ENCODE measurements around the gene SENP5. TPM values are rescaled to one million over a fixed set of nuclear protein-coding genes. Genes with fewer than 3 reads are reported as not detected.
"Not testable (repeated sequence)": the region's sequence is repeated elsewhere in the genome, so short reads cannot be mapped to it uniquely, and the experiment has no call there.

The SENP5 gene
- total RNA-seq, 1 donor from 2014 or later = 46.1 TPM

- H3K4me2 ChIP-seq = no peak overlapping the region
- H3K27ac ChIP-seq = no peak overlapping the region
- no peak overlapping the region for H3K4me3 ChIP-seq
- H3K27ac Mint-ChIP-seq = no peak overlapping the region
- H3K9me3 Mint-ChIP-seq = peaks cover 12% of the 10 kb centered on the region
- no peaks in the 10 kb centered on the region for H3K27me3 Mint-ChIP-seq (ENCODE audit: insufficient read depth, low read depth)
- peaks cover 3% of the 10 kb centered on the region for H3K4me1 Mint-ChIP-seq
- no peaks in the 10 kb centered on the region for H3K36me3 ChIP-seq
- no peaks in the 10 kb centered on the region for H3K9me3 ChIP-seq (ENCODE audit: low read depth)
- DNase-seq (ENCODE audit: low spot score) = no peak
- no peak overlapping the region for H3K4me3 Mint-ChIP-seq
- no peaks in the 10 kb centered on the region for H3F3A ChIP-seq (ENCODE audit: low read depth)
- H4K20me1 ChIP-seq (ENCODE audit: low read depth) = no peaks in the 10 kb centered on the region
- no peaks in the 10 kb centered on the region for H3K27me3 ChIP-seq
- H3K36me3 Mint-ChIP-seq = no peaks in the 10 kb centered on the region
- H3K4me1 ChIP-seq = no peaks in the 10 kb centered on the region
- TF ChIP-seq EZH2 (IDR thresholded peaks at IDR 0.05) (no peak), CTCF (IDR thresholded peaks at IDR 0.05) (no peak), EZH2phosphoT487 (IDR thresholded peaks at IDR 0.05) (no peak)
- no peak overlapping the region for H3K9ac ChIP-seq
- no peak overlapping the region for H2AFZ ChIP-seq (replicated peaks)
- H3K79me2 ChIP-seq (ENCODE audit: low read depth) = no peaks in the 10 kb centered on the region
Measured at GRCh38 chr3:196843435-196844110, 24.1 kb upstream of the SENP5 start.

DNA sequence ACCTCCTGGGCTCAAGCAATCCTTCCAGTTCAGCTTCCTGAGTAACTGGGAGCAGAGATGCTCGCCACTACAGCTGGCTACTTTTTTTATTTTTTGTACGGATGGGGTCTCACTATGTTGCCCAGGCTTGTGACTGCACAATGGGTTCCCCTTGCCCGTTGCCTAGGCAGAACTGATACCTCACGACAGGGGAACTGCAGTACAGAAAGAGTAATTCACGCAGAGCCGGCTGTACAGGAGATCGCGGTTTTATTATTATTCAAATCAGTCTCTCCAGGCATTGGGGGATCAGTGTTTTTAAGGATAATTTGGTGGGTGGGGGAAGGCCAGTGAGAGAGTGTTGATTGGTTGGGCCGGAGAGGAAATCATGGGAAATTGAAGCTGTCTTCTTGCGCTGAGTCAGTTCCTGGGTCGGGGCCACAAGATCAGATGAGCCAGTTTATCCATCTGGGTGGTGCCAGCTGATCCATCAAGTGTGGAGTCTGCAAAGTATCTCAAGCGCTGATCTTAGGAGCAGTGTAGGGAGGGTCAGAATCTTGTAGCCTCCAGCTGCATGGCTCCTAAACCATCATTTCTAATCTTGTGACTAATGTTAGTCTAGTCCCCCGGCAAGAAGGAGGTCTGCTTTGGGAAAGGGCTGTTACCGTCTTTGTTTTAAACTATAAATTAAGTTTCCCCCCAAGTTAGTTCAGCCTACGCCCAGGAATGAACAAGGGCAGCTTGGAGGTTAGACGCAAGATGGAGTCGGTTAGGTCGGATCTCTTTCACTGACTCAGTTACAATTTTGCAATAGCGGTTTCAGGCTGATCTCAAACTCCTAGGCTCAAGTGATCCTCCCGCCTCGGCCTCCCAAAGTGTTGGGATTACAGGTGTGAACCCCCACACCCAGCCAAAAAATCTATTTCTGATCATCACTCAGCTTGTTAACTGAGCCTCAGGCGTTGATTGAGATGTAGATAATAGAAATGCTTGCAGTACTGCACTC, 23.2 kb upstream of the SENP5 start:
- H3K27me3 ChIP-seq; H3K79me2 ChIP-seq (ENCODE audit: low read depth); H3F3A ChIP-seq (ENCODE audit: low read depth); H3K9me3 ChIP-seq (ENCODE audit: low read depth); H3K4me1 ChIP-seq; H3K27ac ChIP-seq; H3K4me1 Mint-ChIP-seq; H3K4me3 ChIP-seq; H4K20me1 ChIP-seq (ENCODE audit: low read depth); H3K4me2 ChIP-seq; DNase-seq (ENCODE audit: low spot score); H3K4me3 Mint-ChIP-seq; H3K27me3 Mint-ChIP-seq (ENCODE audit: insufficient read depth, low read depth); H3K36me3 ChIP-seq; H2AFZ ChIP-seq (replicated peaks); H3K36me3 Mint-ChIP-seq; H3K27ac Mint-ChIP-seq; H3K9ac ChIP-seq: not testable (repeated sequence)
- H3K9me3 Mint-ChIP-seq = peaks cover 18% of the 10 kb centered on the region

DNA sequence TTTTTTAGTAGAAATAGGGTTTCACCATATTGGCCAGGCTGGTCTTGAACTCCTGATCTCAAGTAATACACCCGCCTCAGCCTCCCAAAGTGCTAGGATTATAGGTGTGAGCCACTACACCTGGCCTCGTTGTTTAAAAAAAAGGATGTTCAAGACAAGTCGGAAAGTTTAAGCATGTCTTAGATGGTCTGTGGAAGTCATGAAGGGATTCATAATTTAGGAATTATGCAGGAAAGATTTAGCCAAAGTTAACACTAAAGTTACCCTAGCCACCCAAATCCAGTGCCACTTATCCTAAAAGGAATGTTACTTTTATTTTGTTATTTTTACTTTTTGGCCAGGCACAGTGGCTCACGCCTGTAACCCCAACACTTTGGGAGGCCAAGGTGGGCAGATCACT, 19.3 kb upstream of the SENP5 start:
- H3K27ac Mint-ChIP-seq; H3K4me1 ChIP-seq; H3K27ac ChIP-seq; H3K36me3 ChIP-seq; H3K9me3 ChIP-seq (ENCODE audit: low read depth); H3K4me3 Mint-ChIP-seq; H3K27me3 Mint-ChIP-seq (ENCODE audit: insufficient read depth, low read depth); H3K9ac ChIP-seq; H3K4me2 ChIP-seq; H3K27me3 ChIP-seq; H3F3A ChIP-seq (ENCODE audit: low read depth); H3K79me2 ChIP-seq (ENCODE audit: low read depth); H4K20me1 ChIP-seq (ENCODE audit: low read depth); H2AFZ ChIP-seq (replicated peaks); DNase-seq (ENCODE audit: low spot score); H3K36me3 Mint-ChIP-seq; H3K4me1 Mint-ChIP-seq; H3K4me3 ChIP-seq: not testable (repeated sequence)
- H3K9me3 Mint-ChIP-seq = peaks cover 25% of the 10 kb centered on the region

- H3K4me3 Mint-ChIP-seq = no peak overlapping the region
- H3K9me3 Mint-ChIP-seq = peaks cover 25% of the 10 kb centered on the region
- no peaks in the 10 kb centered on the region for H3K36me3 ChIP-seq
- no peaks in the 10 kb centered on the region for H3K79me2 ChIP-seq (ENCODE audit: low read depth)
- TF ChIP-seq CTCF (IDR thresholded peaks at IDR 0.05) (no peak), EZH2 (IDR thresholded peaks at IDR 0.05) (no peak), EZH2phosphoT487 (IDR thresholded peaks at IDR 0.05) (no peak)
- H3F3A ChIP-seq (ENCODE audit: low read depth) = no peaks in the 10 kb centered on the region
- no peak overlapping the region for H3K9ac ChIP-seq
- H3K4me3 ChIP-seq = no peak overlapping the region
- peaks cover 3% of the 10 kb centered on the region for H3K4me1 Mint-ChIP-seq
- DNase-seq (ENCODE audit: low spot score) = no peak
- H2AFZ ChIP-seq (replicated peaks) = no peak overlapping the region
- no peaks in the 10 kb centered on the region for H4K20me1 ChIP-seq (ENCODE audit: low read depth)
- H3K4me2 ChIP-seq = no peak overlapping the region
- H3K9me3 ChIP-seq (ENCODE audit: low read depth) = peaks cover 4% of the 10 kb centered on the region
- no peaks in the 10 kb centered on the region for H3K27me3 ChIP-seq
- no peaks in the 10 kb centered on the region for H3K36me3 Mint-ChIP-seq
- H3K4me1 ChIP-seq = no peaks in the 10 kb centered on the region
- H3K27ac Mint-ChIP-seq = no peak overlapping the region
- H3K27ac ChIP-seq = no peak overlapping the region
- H3K27me3 Mint-ChIP-seq (ENCODE audit: insufficient read depth, low read depth) = peaks cover 2% of the 10 kb centered on the region
Measured at GRCh38 chr3:196849180-196849741, 18.5 kb upstream of the SENP5 start.

GRCh38 chr3:196863000-196863399, 4.7 kb upstream of the SENP5 start:
- not testable (repeated sequence) for H3K79me2 ChIP-seq (ENCODE audit: low read depth); H3K9me3 ChIP-seq (ENCODE audit: low read depth); H3F3A ChIP-seq (ENCODE audit: low read depth); DNase-seq (ENCODE audit: low spot score); H4K20me1 ChIP-seq (ENCODE audit: low read depth); H3K4me2 ChIP-seq; H3K4me1 Mint-ChIP-seq; H3K9ac ChIP-seq; H3K27me3 ChIP-seq; H3K4me3 Mint-ChIP-seq; H3K36me3 ChIP-seq; H3K27ac ChIP-seq; H3K27me3 Mint-ChIP-seq (ENCODE audit: insufficient read depth, low read depth); H3K27ac Mint-ChIP-seq; H3K4me3 ChIP-seq; H3K4me1 ChIP-seq; H3K9me3 Mint-ChIP-seq; H2AFZ ChIP-seq (replicated peaks); H3K36me3 Mint-ChIP-seq
